ENCODE results near the gene PRSS22.

The PRSS22 gene

DNA sequence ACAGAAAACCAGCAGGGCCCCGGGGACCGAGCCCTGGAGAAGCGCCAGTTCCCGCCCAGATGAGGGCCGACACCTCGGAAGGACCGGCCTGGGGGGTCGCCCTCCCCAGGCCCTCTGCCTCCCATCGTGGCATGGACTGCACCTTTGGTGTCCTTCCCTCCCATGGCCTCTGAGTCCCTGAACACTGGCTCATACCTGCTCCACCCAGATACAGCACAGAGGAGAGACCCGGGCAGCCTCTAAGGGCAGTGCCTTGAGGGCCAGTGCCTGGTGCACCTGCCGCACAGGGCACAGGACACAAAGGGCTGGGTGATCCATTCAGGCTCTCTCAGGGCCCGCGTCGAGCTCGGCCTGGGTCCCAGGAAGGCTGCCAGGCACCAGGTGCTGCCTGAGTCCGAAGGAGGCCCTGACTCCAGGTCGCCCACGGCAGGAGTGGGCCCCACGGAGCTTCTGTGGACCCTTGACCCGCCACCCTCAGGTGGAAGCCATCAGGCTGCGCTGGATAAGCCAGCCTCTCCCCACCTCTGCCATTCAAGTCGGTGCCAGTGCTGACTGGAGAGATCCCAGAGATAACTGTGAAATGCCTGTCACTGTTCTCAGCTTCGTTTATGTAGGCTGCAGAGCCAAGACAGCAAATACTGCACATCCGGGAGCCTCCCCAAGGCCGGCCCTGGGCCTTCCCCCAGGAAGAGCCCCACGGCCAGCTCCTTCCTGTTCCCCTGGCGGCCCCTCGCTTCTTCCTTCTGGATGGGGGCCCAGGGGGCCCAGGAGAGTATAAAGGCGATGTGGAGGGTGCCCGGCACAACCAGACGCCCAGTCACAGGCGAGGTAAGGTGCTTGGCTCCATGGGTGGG, 28.2 kb downstream of the PRSS22 start, which contains the start of gene ZG16B:
ZG16B (plus strand) TSS at position 803 of the 854 bp plus-strand sequence. CDS start 139 bp downstream, outside the sequence.
- DNase-seq (ENCODE audit: low spot score), result no peak

DNA sequence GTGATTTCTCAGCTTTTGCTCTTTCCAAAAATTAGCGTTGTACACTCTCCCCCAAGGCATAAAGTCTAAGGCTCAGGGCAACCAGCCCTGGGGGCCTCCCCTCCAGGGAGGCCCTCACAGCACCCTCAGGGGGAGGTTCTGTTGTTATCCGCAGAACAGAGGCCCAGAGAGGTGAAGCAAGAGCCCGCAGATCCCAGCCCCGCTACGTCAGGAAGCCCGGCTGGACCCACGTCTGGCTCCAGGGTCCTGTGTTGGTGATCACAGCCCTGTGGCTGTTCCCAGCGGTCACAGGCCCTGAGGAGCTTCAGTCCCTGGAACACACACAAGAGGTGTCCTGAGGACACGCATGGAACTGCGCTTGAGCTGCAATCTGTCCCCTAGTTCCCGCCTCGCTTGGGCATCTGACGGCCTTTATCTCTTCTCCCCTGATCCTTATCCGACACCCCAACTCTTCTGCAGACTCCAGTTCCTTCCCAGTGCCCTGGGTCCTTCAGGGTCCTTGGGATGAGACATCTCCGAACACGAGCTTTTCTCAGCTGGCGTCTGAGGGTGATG, 29.0 kb downstream of the PRSS22 start:
- DNase-seq (ENCODE audit: low spot score), result no peak

DNA sequence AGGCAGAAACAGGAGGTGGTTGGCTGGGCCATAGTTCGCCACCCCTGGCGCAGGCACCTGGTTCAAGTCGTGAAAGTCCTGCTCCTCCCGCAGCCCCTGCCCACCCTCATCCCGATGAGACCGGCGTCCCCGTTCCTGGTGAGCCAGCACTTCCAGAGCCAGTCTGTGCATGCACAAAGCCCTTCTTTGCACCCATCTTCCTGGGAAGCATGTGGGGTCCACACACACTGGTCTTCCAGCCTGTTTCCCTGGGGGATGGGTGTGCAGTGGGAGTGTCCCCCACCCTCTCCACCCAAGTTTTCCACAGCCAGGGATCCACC, 29.5 kb downstream of the PRSS22 start:
- no peak for DNase-seq (ENCODE audit: low spot score)

DNA sequence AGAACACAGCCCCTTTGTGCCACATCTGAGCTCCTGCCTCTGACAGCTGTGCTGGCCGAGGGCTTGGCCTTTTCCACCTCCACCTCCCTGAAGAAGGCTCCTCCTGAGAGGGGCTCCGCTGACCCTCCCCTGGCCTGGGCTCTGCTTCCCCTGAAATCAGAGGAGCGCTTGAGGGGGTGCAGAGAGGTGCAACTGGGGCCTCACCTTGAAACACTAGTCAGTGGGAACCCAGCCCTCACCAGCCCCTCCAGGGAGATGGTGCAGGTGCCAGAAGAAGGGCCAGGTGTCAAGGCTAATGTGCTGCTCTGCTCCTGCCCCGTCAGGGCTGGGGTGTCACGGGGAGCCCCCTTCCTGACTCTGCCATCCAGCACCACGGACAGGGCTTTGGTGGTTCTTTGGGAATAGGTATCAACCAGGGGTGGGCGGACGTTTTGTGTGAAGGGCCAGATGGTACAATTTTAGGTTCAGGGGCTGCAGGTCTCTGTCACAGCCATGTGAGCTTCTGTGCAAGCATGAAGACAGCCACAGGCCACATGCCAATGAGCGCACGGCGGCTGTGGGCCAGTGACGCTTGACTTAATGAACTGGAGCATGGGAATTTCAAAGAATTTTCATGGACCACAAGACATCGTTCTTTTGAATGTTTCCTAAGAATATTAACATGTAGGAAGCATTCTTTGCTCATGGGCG, 30.0 kb downstream of the PRSS22 start:
- no peak for DNase-seq (ENCODE audit: low spot score)

GRCh38 chr16:2827374-2827791, 30.6 kb downstream of the PRSS22 start:
- no peak for DNase-seq (ENCODE audit: low spot score)

DNA sequence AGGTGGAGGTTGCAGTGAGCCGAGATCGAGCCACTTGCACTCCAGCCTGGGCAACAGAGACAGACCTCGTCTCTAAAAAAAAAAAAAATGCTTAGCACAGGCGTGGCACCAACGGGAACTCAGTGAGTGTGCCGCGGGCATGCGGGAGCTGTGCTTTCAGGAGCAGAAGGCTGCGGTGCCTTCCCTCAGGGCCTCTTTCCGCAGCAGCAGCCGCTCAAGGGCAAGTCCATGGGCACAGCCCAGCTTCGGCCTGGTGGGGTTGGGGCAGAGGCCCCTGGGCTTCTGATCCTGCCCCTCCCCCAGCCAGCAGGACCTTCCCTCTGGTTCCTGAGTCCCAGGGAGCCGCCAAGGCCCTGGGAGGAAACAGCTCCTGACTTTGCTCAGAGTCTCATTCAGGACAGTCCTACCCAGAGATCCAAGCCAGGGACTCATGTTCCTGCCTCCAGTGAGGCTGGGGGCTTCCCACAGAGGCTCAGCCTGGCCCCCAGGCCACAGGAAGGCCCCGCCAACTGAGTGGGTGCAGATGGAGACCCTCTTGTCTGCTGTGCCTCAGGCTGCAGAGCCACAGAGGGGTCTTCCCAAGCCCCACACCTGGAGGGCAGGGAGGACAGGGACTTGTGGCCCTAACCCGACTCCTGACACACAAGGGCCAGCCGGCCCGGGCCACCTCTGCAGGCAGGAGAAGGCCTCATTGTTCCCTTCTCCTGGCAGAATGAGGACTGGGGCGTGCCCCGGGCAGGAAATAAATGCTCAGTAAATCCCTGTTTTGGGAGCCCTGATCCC, 31.2 kb downstream of the PRSS22 start:
- DNase-seq (ENCODE audit: low spot score), result no peak

- no peak for DNase-seq (ENCODE audit: low spot score)
These were observed 32.1 kb downstream of the PRSS22 start for GRCh38 chr16:2825906-2826305.

GRCh38 chr16:2825049-2825742, 32.8 kb downstream of the PRSS22 start:
- no peak for DNase-seq (ENCODE audit: low spot score)

- no peak for DNase-seq (ENCODE audit: low spot score)
These were observed 33.3 kb downstream of the PRSS22 start for GRCh38 chr16:2824626-2825025.

DNA sequence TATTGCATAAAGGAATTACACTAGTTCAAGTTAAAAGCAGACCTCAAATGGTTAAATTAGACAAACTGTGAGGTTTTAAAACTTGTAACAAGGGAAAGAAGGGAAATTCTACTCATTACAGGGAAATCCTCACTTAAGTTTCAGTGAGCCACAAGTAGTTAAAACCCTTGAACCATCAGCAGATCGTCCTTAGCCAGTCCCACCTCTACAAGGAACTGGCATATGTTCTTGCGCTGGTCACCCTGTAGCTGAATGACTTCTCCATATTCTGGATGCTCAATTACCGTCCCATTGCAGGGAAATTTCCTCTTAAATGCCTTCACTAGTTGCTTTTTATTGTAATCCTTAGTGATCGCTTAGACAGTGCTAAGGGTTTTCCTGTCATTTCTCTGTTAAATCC, 35.5 kb downstream of the PRSS22 start:
- DNase-seq (ENCODE audit: low spot score), result no peak

GRCh38 chr16:2822158-2822495, 35.8 kb downstream of the PRSS22 start:
- no peak for DNase-seq (ENCODE audit: low spot score)

DNA sequence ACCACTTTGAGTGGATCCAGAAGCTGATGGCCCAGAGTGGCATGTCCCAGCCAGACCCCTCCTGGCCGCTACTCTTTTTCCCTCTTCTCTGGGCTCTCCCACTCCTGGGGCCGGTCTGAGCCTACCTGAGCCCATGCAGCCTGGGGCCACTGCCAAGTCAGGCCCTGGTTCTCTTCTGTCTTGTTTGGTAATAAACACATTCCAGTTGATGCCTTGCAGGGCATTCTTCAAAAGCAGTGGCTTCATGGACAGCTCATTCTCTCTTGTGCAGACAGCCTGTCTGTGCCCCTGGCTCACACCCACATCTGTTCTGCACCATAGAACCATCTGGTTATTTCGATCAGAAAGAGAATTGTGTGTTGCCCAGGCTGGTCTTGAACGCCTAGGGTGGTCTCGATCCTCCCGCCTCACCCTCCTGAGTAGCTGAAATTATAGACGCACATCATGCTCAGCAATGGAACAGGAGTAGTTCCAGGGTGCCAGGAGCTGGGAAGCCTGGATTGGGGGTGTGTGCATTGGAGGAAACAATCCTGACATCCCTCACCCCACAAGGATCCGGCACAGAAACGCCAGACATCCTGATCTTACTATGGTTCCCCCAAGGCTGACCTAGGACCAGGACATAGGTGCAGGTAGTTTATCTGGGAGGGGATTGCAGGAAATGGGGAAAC, 36.3 kb downstream of the PRSS22 start:
- DNase-seq (ENCODE audit: low spot score), result peak; percentile 24

DNA sequence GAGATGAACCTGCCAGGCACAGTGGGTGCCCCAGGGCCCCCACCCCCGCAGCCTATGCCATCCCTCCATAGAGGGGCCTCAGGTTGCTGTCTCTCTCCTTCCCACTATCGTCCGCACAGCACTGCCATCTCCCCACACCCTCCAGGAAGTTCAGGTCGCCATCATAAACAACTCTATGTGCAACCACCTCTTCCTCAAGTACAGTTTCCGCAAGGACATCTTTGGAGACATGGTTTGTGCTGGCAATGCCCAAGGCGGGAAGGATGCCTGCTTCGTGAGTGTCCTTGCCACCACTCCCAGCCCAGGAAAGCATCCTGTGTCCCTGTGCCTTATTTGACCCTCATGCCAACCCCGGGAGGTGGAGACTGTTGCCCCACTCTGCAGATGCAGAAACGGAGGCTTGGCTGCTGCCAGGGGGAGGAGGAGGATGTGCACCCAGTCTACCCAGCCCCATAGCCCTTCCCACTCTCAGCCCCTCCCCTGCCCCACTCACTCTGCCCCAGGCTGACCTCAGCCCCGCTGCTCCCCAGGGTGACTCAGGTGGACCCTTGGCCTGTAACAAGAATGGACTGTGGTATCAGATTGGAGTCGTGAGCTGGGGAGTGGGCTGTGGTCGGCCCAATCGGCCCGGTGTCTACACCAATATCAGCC, 37.0 kb downstream of the PRSS22 start:
- no peak for DNase-seq (ENCODE audit: low spot score)

GRCh38 chr16:2819939-2820835, 37.8 kb downstream of the PRSS22 start:
- no peak for DNase-seq (ENCODE audit: low spot score)

- no peak for DNase-seq (ENCODE audit: low spot score)
These were observed 38.6 kb downstream of the PRSS22 start for GRCh38 chr16:2819179-2819938.

DNA sequence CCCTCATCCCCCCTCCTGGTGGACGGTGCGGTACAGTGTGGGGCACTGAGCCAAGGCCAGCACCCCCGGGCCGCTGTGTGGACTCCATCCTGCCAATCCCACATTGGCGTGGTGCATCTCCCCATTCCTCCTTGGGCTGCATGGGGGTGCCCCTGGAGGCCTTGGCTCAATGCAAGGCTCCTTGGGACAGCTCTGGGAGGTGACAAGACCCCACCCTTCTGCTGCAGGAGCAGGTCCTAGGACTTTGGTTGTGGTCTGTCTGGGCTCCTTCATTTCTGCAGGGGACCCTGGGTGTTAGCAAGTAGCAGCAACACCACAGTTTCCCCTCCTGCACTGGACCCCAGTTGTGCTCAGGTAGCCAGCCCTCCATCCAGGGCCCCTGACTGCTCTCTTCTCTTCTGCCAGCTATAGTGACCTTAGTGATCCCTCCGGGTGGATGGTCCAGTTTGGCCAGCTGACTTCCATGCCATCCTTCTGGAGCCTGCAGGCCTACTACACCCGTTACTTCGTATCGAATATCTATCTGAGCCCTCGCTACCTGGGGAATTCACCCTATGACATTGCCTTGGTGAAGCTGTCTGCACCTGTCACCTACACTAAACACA, 39.6 kb downstream of the PRSS22 start:
- no peak for DNase-seq (ENCODE audit: low spot score)

- DNase-seq (ENCODE audit: low spot score), result no peak
These were observed 40.4 kb downstream of the PRSS22 start for GRCh38 chr16:2817340-2818271.

Data from AG08395 (cell line).